GM20000 (cell line): ENCODE measurements around the gene SPATA9.

ENCODE experiments used
- DNase-seq: peaks from one replicate; pipeline ENCODE4 v3.0.0; 2012; ENCODE audit warnings: low spot score
- TF ChIP-seq, protein P1 (sequence below): IDR thresholded peaks from 2 replicates; pipeline ENCODE4 v1.5.1; 2012; ENCODE audit warnings: mild to moderate bottlenecking, control low read depth; ENCODE audit errors: extremely low read depth, missing control alignments

Gene SPATA9

DNA sequence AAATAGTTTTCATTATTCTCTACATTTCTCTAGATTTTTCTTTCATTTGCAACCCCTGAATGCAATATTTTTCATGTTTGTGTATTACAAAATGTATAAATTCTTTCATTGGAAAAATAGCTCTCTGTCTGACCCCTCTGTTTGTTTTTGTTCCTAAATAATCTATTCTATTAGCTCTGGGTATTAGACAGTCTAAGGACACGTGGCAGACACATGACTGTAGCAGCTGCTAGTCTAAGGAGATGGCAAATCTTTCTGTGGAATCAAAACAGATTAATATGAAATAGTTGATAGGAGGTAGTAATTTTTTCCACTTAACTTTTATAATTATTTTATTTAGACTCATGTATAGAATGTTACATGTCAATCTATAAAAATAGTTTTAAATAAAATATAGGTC is 21.4 kb upstream of the SPATA9 start:
- no peak for DNase-seq
- TF ChIP-seq, protein P1, sequence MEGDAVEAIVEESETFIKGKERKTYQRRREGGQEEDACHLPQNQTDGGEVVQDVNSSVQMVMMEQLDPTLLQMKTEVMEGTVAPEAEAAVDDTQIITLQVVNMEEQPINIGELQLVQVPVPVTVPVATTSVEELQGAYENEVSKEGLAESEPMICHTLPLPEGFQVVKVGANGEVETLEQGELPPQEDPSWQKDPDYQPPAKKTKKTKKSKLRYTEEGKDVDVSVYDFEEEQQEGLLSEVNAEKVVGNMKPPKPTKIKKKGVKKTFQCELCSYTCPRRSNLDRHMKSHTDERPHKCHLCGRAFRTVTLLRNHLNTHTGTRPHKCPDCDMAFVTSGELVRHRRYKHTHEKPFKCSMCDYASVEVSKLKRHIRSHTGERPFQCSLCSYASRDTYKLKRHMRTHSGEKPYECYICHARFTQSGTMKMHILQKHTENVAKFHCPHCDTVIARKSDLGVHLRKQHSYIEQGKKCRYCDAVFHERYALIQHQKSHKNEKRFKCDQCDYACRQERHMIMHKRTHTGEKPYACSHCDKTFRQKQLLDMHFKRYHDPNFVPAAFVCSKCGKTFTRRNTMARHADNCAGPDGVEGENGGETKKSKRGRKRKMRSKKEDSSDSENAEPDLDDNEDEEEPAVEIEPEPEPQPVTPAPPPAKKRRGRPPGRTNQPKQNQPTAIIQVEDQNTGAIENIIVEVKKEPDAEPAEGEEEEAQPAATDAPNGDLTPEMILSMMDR = no peak

DNA sequence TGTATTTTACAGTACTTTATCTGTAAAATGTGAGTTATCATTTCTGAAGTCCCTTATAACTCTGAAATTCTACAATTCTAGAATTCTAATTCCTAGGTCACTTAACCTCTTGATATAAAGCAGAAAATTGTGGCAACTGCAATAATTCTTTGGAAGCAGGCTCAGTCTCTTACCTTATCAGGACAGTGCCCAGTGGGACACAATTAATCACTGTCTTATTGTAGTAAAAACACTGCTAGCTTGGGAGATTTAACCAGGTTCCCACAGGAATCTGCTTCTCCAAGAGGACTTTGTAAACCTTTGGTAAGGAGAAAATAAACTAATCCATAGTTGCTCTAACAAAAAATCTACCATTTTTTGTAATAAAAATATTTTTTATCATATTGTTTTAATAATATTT is 18.3 kb upstream of the SPATA9 start:
- DNase-seq = no peak
- TF ChIP-seq, protein P1 = no peak

DNA sequence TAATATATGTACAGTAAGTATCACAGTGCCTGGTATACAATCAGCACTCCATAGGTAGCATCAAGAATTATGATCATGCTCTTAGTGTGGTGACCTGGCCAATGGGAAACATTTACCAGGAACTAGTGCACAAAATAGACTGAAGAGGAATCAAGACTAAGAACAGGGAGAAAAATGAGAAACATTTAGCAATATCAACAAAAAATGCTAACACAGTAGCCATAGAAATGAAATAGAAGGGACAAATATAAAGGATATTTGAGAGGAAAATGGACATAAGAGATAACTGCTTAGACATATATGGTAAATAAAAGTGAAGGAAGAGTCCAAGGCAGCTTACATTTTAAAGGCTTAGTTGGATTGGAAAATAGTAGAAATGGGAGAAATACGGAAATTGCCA is 16.5 kb upstream of the SPATA9 start:
- DNase-seq = no peak
- TF ChIP-seq, protein P1 = no peak

DNA sequence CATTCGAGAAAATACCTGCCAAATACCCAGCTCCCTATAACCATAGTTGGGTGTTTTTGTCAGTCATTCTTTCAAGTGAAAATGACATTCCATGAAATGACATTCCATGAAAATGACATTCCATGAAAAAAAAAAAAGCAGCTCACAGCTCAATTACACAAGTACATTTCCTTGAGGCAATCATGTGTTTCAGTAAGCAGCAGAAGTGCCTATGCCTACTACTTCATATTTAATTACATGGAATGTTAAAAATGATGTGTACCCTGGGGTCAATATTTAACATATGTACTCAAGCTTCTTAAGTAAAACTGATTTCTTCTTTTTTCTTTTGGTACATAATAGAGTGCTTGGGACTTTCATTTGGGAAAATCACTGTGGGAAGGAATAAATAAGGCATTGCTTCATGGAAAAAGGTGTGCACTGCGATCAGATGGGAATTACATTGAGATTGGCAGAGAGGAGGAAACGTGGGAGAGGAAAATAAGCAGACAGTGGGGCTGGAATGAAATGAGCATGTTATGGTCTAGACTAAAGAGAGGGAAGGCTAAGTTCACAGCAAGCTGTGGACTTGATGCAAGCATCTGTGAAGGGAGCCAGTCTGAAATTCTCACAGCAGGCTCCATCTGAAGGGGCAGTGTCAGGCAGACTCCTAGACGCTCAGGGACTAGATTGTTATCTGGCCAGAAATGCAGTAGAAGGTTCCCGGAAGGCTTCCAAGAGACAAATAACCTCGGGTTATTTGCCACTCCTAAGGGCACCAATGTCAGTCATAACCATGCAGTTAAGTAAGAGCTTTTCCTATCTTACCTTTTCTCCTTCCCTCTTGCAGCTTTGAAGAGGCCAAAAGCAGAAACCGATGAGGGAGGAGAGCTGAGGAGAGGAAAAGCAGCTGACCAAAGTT is 15.2 kb upstream of the SPATA9 start:
- no peak for DNase-seq
- TF ChIP-seq, protein P1 = no peak

DNA sequence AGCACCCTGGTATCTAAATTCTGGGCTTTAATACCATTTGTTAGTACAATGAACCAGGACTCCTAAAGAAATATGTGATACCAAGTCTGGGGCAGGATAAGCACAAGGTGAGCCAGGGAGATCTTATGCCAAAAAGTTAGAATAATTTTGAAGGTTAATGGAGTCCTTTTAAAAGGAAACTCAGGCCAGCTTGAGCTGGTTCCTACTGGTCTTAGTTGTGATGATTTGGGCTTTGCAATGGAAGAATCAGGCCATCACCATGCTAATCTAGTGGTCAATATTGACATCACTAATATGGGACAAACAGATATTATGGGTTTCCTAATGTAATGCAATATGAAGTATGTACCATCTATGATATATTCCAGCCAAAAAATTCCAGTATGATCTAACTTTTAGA is 7.5 kb upstream of the SPATA9 start:
- DNase-seq = no peak
- TF ChIP-seq, protein P1 = no peak

DNA sequence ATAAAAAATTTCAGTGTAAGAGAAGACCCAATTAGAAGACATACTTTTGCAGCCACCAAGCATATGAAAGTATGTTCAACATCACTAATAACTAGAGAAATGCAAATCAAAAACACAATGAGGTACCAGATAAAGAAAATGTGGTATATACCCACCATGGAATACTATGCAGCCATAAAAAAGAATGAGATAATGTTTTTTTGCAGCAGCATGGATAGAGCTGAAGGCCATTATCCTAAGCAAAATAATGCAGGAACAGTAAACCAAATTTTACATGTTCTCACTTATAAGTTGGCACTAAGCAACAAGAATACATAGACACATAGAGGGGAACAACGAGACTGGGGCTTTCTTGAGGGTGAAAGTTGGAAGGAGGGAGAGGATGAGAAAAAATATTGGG is 6.9 kb upstream of the SPATA9 start:
- TF ChIP-seq, protein P1 = no peak
- no peak for DNase-seq

DNA sequence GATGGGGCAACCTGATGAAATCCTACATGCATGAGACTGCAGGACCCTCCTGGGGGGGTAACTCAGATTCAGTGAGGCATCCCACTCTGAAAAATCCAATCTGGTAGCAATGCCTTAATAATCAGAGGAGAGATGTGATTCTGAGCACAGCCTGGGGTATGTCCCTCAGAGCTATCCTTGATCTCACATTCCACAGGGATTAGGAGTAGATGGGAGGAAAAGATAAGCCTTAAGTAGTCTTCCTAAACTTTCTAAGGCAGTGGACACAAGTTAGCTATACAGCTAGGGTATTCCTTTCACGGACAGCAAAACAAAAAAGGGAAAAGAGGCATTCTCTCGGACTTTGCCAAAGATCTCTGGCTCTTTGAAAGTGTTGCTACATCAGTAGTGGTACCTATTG is 3.9 kb upstream of the SPATA9 start:
- TF ChIP-seq, protein P1 = no peak
- no peak for DNase-seq
